ENCODE data around the gene ZNHIT2. TPM values are rescaled to one million over a fixed set of nuclear protein-coding genes. Genes with fewer than 3 reads are reported as not detected.

Gene ZNHIT2
- total RNA-seq, 1 experiment from 2014 or later: 27.1 TPM

DNA sequence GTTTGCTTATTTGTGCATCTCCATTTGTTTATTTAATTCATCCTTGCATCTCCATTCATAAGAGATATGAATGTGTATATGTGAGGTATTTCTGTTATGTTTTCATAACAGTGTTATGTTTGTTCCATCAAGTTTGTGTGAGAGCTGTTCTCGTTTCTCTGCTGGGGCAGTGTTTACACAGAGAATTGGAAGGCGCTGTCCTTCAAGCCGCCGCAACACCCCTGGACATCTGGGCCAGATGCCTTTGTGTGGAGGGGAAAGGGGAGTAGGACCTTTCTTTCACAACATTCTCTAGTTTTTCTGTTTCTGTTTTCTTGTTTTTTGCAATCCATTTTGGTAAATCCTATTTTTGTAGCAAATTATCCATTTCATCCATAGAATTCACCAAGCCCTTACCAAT is 12.9 kb downstream of the ZNHIT2 start:
- peaks cover 14% of the 10 kb centered on the region for H3K4me1 ChIP-seq (ENCODE audit: control insufficient read depth, insufficient read depth, low read length)
- BruUV-seq (replicated peaks): no TSS peak
- no peaks in the 10 kb centered on the region for H3K9me3 ChIP-seq (ENCODE audit: control insufficient read depth, insufficient read depth, low read depth, low read length)
- H3K4me3 ChIP-seq (ENCODE audit: low read depth in 2 of 2, low read length in 2 of 2): no peak overlapping the region
- ATAC-seq (no peak), DNase-seq (ENCODE audit: low read depth, low spot score) (no peak)
- no peak overlapping the region for H3K27ac ChIP-seq (ENCODE audit: low read length)
- in situ Hi-C loops (cut with HindIII; ENCODE audit: low pct_unique_long_range_greater_than_20kb, low sequenced_read_pairs): no loop called here
- H3K27me3 ChIP-seq (ENCODE audit: control insufficient read depth, insufficient read depth, low read length): no peaks in the 10 kb centered on the region
- no peaks in the 10 kb centered on the region for H3K36me3 ChIP-seq (ENCODE audit: control insufficient read depth, insufficient read depth, low read length)
- ChIA-PET CTCF (no interaction called here), POLR2A (interaction anchor here (0.6 kb wide), 1 partner anchor 24 kb away, joined by 3 read pairs; no protein-coding TSS in a partner anchor)
- TF ChIP-seq SIN3A (IDR thresholded peaks at IDR 0.05; ENCODE audit: borderline replicate concordance, insufficient read depth, low read depth, low read length): no peak
- TF ChIP-seq POLR2AphosphoS5 (IDR thresholded peaks at IDR 0.05; ENCODE audit: low read depth, low read length): no peak
- TF ChIP-seq, protein P1, sequence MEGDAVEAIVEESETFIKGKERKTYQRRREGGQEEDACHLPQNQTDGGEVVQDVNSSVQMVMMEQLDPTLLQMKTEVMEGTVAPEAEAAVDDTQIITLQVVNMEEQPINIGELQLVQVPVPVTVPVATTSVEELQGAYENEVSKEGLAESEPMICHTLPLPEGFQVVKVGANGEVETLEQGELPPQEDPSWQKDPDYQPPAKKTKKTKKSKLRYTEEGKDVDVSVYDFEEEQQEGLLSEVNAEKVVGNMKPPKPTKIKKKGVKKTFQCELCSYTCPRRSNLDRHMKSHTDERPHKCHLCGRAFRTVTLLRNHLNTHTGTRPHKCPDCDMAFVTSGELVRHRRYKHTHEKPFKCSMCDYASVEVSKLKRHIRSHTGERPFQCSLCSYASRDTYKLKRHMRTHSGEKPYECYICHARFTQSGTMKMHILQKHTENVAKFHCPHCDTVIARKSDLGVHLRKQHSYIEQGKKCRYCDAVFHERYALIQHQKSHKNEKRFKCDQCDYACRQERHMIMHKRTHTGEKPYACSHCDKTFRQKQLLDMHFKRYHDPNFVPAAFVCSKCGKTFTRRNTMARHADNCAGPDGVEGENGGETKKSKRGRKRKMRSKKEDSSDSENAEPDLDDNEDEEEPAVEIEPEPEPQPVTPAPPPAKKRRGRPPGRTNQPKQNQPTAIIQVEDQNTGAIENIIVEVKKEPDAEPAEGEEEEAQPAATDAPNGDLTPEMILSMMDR (IDR thresholded peaks at IDR 0.05): no peak
- TF ChIP-seq TCF7L2 (IDR thresholded peaks at IDR 0.05; ENCODE audit: low read depth, low read length): no peak
- TF ChIP-seq, protein P2, sequence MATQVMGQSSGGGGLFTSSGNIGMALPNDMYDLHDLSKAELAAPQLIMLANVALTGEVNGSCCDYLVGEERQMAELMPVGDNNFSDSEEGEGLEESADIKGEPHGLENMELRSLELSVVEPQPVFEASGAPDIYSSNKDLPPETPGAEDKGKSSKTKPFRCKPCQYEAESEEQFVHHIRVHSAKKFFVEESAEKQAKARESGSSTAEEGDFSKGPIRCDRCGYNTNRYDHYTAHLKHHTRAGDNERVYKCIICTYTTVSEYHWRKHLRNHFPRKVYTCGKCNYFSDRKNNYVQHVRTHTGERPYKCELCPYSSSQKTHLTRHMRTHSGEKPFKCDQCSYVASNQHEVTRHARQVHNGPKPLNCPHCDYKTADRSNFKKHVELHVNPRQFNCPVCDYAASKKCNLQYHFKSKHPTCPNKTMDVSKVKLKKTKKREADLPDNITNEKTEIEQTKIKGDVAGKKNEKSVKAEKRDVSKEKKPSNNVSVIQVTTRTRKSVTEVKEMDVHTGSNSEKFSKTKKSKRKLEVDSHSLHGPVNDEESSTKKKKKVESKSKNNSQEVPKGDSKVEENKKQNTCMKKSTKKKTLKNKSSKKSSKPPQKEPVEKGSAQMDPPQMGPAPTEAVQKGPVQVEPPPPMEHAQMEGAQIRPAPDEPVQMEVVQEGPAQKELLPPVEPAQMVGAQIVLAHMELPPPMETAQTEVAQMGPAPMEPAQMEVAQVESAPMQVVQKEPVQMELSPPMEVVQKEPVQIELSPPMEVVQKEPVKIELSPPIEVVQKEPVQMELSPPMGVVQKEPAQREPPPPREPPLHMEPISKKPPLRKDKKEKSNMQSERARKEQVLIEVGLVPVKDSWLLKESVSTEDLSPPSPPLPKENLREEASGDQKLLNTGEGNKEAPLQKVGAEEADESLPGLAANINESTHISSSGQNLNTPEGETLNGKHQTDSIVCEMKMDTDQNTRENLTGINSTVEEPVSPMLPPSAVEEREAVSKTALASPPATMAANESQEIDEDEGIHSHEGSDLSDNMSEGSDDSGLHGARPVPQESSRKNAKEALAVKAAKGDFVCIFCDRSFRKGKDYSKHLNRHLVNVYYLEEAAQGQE (IDR thresholded peaks at IDR 0.05; ENCODE audit: insufficient read depth in 1 of 2, low read depth in 2 of 2, low read length in 1 of 2): no peak
- intact Hi-C loops (cut with micrococcal nuclease; ENCODE audit: unreplicated experiment): no loop called here

DNA sequence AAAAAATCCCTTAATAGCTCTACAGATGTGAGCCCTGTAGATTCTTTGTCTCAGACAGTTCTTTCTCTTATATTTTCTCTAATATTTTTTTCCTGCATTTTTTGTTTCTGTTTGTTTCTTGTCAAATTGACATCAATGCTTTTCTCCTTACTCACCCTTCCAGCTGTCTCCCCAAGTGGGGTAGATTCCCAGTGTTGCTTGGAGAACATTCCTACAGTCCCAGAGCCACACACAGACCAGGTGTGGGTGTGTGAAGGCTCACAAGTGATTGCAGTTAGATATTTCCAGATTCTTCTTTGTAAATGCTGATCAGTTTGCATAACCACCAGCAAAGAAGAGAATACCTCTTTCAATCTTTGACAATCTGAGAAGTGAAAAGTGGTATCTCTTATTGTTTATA is 14.0 kb downstream of the ZNHIT2 start:
- intact Hi-C loops (cut with micrococcal nuclease; ENCODE audit: unreplicated experiment) (no loop called here), in situ Hi-C loops (cut with HindIII; ENCODE audit: low pct_unique_long_range_greater_than_20kb, low sequenced_read_pairs) (no loop called here)
- DNase-seq (ENCODE audit: low read depth, low spot score): no peak
- ATAC-seq: no peak
- H3K9me3 ChIP-seq (ENCODE audit: control insufficient read depth, insufficient read depth, low read depth, low read length): no peaks in the 10 kb centered on the region
- no peaks in the 10 kb centered on the region for H3K36me3 ChIP-seq (ENCODE audit: control insufficient read depth, insufficient read depth, low read length)
- BruUV-seq (replicated peaks): TSS peak; percentile 18
- TF ChIP-seq, protein P1 (IDR thresholded peaks at IDR 0.05): no peak
- TF ChIP-seq, protein P2 (IDR thresholded peaks at IDR 0.05; ENCODE audit: insufficient read depth in 1 of 2, low read depth in 2 of 2, low read length in 1 of 2): no peak
- TF ChIP-seq TCF7L2 (IDR thresholded peaks at IDR 0.05; ENCODE audit: low read depth, low read length): no peak
- TF ChIP-seq POLR2AphosphoS5 (IDR thresholded peaks at IDR 0.05; ENCODE audit: low read depth, low read length): no peak
- no peak for TF ChIP-seq SIN3A (IDR thresholded peaks at IDR 0.05; ENCODE audit: borderline replicate concordance, insufficient read depth, low read depth, low read length)
- CTCF ChIA-PET: no interaction called here
- H3K27me3 ChIP-seq (ENCODE audit: control insufficient read depth, insufficient read depth, low read length): no peaks in the 10 kb centered on the region
- H3K4me1 ChIP-seq (ENCODE audit: control insufficient read depth, insufficient read depth, low read length): peaks cover 14% of the 10 kb centered on the region
- peak overlapping the region; percentile 5; the same call in 1 of the 2 replicates for H3K27ac ChIP-seq (ENCODE audit: low read length)
- POLR2A ChIA-PET: no interaction called here
- H3K4me3 ChIP-seq (ENCODE audit: low read depth in 2 of 2, low read length in 2 of 2): no peak overlapping the region

All from Panc1 (cell line).